HepG2 (cell line): Measurements from ENCODE around the gene AQP6. TPM values are rescaled to one million over a fixed set of nuclear protein-coding genes. Genes with fewer than 3 reads are reported as not detected.

Experiments
- CHD2 ChIP-seq: IDR thresholded peaks from 2 replicates; pipeline ENCODE4 v1.6.1; 2011; ENCODE audit warnings: low read depth, low read length, improper control_type of control experiment
- FOXA3 ChIP-seq: IDR thresholded peaks from 2 replicates; pipeline ENCODE4 v1.6.1; 2016; ENCODE audit warnings: missing genetic modification reagents, missing compliant biosample characterization
- HDAC1 ChIP-seq: sonication (generic); formaldehyde crosslinking; IDR thresholded peaks from 2 replicates; pipeline ENCODE4 v1.5.1; 2020; ENCODE audit warnings: mild to moderate bottlenecking, missing genetic modification reagents
- HDAC2 ChIP-seq: sonication (generic); formaldehyde crosslinking; IDR thresholded peaks from 2 replicates; pipeline ENCODE4 v1.4.0; 2020; ENCODE audit warnings: missing genetic modification reagents
- ISL2 ChIP-seq: sonication (generic); formaldehyde crosslinking; IDR thresholded peaks from 2 replicates; pipeline ENCODE4 v1.5.0; 2020; ENCODE audit warnings: missing genetic modification reagents
- NR2F6 ChIP-seq, 2 experiments: IDR thresholded peaks; 2 replicates each; pipeline ENCODE4 v1.6.1; 2016; ENCODE audit warnings: antibody characterized with exemption in 1 of 2, mild to moderate bottlenecking in 1 of 2
- PHF21A ChIP-seq: sonication (generic); formaldehyde crosslinking; IDR thresholded peaks from 2 replicates; pipeline ENCODE4 v1.5.0; 2020; ENCODE audit warnings: mild to moderate bottlenecking, missing genetic modification reagents
- SALL1 ChIP-seq: sonication (generic); formaldehyde crosslinking; IDR thresholded peaks from 2 replicates; pipeline ENCODE4 v1.8.0; 2022; ENCODE audit warnings: mild to moderate bottlenecking, missing genetic modification reagents
- SP4 ChIP-seq: sonication (generic); formaldehyde crosslinking; IDR thresholded peaks from 2 replicates; pipeline ENCODE4 v1.8.1; 2023; ENCODE audit warnings: mild to moderate bottlenecking, missing genetic modification reagents
- SRF ChIP-seq: IDR thresholded peaks from 2 replicates; pipeline ENCODE4 v1.6.1; 2011; ENCODE audit warnings: mild to moderate bottlenecking, low read depth, low read length, moderate library complexity
- ZBTB34 ChIP-seq: sonication (generic); formaldehyde crosslinking; IDR thresholded peaks from 2 replicates; pipeline ENCODE4 v1.8.0; 2022; ENCODE audit warnings: mild to moderate bottlenecking, missing genetic modification reagents
- ZNF777 ChIP-seq: sonication (generic); formaldehyde crosslinking; IDR thresholded peaks from 2 replicates; pipeline ENCODE4 v1.4.0; 2020; ENCODE audit warnings: missing genetic modification reagents
- polyA plus RNA-seq, 8 experiments: library from polyadenylated mRNA; depleted of rRNA in 3 of 8; stranded (reverse) in 7 of 8; unstranded in 1 of 8; fragments of >200 nt; fragmentation: Illumina TruSeq in 4 of 8; extraction: Trizol in 4 of 8; gene quantifications; 2 replicates each; pipeline versions ENCODE4 v1.2.1 to v1.2.3, GENCODE V29; 2011 to 2016; ENCODE audit warnings: low read depth in 4 of 8, missing spikeins in 1 of 8, mixed read lengths in 1 of 8; ENCODE audit not compliant: insufficient read depth in 1 of 8
- total RNA-seq, 5 experiments: library from RNA; depleted of rRNA; stranded (reverse); fragments of >200 nt; fragmentation: Illumina TruSeq; extraction: Trizol; gene quantifications; 2 replicates each; pipeline ENCODE4 v1.2.3, GENCODE V29; 2016; ENCODE audit warnings: low read depth in 1 of 5
- TF ChIP-seq, protein P1 (sequence below): conservative IDR thresholded peaks from 2 replicates; pipeline ENCODE4 v1.6.1; 2018; ENCODE audit warnings: missing genetic modification reagents
- TF ChIP-seq, protein P2 (sequence below): IDR thresholded peaks from 2 replicates; pipeline ENCODE4 v1.6.1; 2012; ENCODE audit warnings: low read length, improper control_type of control experiment
- TF ChIP-seq, protein P3 (sequence below): sonication (generic); formaldehyde crosslinking; IDR thresholded peaks from 2 replicates; pipeline ENCODE4 v1.8.1; 2022; ENCODE audit warnings: low read depth, mild to moderate bottlenecking, missing genetic modification reagents
- TF ChIP-seq, protein P4 (sequence below): sonication (generic); formaldehyde crosslinking; IDR thresholded peaks from 2 replicates; pipeline ENCODE4 v1.8.1; 2023; ENCODE audit warnings: mild to moderate bottlenecking, missing genetic modification reagents
- TF ChIP-seq, protein P5 (sequence below): IDR thresholded peaks from 2 replicates; pipeline ENCODE4 v1.6.1; 2016

AQP6 gene
- total and polyA plus RNA-seq, 2 of the 13 experiments (the other 11 are each of a cell fraction or from before 2014, with no cell fraction given): 0.32 to 1.3 TPM

DNA sequence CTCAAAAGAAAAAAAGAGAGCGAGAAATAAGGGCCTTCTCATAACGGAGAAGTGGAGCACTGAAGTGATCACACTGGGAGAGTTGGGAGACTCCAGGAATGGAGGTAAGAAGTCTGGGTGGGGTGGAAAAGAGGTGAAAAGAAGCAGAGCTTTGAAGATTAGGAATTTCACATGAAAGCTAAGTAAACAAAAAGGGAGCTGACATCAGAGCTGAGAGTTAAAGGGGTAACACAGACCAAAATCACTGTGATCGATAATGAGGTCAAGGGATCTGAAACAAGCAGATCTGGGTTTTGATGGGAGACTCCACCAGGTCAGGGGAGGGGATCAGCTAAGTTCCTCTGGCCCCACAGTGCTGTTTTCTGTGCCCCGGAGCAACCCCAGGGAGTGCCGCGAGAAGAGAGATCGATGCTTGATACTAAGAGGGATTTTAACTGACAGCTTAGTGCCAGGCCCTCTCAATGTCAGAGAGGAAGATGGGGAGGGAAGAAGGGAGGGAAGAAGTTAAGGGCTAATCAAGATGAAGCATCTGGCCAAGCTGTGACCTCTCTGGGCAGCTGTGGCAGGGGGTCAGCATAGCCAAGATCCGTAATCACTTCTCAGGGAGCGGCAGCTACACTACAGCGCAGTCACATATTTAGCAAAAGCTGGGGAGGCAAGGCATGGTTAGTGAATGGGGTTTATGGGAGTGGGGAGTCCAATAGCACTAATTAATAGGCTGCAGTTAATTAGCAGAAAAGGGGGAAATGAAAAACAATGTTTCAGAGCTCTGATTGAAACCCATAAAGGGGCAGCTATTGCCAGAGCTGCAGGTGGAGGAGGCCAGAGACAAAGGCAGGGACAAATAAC is 8.0 kb downstream of the AQP6 start (continued):
- TF ChIP-seq, protein P1, sequence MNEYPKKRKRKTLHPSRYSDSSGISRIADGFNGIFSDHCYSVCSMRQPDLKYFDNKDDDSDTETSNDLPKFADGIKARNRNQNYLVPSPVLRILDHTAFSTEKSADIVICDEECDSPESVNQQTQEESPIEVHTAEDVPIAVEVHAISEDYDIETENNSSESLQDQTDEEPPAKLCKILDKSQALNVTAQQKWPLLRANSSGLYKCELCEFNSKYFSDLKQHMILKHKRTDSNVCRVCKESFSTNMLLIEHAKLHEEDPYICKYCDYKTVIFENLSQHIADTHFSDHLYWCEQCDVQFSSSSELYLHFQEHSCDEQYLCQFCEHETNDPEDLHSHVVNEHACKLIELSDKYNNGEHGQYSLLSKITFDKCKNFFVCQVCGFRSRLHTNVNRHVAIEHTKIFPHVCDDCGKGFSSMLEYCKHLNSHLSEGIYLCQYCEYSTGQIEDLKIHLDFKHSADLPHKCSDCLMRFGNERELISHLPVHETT (CRISPR knock-in tag): 0 out of 2 replicates have a peak, but pooled peaks have one; percentile 4
- TF ChIP-seq HDAC2 (CRISPR knock-in tag): 0 out of 2 replicates have a peak, but pooled peaks have one; percentile 20
- TF ChIP-seq, protein P2, sequence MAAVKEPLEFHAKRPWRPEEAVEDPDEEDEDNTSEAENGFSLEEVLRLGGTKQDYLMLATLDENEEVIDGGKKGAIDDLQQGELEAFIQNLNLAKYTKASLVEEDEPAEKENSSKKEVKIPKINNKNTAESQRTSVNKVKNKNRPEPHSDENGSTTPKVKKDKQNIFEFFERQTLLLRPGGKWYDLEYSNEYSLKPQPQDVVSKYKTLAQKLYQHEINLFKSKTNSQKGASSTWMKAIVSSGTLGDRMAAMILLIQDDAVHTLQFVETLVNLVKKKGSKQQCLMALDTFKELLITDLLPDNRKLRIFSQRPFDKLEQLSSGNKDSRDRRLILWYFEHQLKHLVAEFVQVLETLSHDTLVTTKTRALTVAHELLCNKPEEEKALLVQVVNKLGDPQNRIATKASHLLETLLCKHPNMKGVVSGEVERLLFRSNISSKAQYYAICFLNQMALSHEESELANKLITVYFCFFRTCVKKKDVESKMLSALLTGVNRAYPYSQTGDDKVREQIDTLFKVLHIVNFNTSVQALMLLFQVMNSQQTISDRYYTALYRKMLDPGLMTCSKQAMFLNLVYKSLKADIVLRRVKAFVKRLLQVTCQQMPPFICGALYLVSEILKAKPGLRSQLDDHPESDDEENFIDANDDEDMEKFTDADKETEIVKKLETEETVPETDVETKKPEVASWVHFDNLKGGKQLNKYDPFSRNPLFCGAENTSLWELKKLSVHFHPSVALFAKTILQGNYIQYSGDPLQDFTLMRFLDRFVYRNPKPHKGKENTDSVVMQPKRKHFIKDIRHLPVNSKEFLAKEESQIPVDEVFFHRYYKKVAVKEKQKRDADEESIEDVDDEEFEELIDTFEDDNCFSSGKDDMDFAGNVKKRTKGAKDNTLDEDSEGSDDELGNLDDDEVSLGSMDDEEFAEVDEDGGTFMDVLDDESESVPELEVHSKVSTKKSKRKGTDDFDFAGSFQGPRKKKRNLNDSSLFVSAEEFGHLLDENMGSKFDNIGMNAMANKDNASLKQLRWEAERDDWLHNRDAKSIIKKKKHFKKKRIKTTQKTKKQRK: no peak
- TF ChIP-seq PHF21A (CRISPR knock-in tag): peak; percentile 65
- TF ChIP-seq, protein P3, sequence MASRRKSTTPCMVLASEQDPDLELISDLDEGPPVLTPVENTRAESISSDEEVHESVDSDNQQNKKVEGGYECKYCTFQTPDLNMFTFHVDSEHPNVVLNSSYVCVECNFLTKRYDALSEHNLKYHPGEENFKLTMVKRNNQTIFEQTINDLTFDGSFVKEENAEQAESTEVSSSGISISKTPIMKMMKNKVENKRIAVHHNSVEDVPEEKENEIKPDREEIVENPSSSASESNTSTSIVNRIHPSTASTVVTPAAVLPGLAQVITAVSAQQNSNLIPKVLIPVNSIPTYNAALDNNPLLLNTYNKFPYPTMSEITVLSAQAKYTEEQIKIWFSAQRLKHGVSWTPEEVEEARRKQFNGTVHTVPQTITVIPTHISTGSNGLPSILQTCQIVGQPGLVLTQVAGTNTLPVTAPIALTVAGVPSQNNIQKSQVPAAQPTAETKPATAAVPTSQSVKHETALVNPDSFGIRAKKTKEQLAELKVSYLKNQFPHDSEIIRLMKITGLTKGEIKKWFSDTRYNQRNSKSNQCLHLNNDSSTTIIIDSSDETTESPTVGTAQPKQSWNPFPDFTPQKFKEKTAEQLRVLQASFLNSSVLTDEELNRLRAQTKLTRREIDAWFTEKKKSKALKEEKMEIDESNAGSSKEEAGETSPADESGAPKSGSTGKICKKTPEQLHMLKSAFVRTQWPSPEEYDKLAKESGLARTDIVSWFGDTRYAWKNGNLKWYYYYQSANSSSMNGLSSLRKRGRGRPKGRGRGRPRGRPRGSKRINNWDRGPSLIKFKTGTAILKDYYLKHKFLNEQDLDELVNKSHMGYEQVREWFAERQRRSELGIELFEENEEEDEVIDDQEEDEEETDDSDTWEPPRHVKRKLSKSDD (CRISPR knock-in tag): no peak
- TF ChIP-seq, protein P4, sequence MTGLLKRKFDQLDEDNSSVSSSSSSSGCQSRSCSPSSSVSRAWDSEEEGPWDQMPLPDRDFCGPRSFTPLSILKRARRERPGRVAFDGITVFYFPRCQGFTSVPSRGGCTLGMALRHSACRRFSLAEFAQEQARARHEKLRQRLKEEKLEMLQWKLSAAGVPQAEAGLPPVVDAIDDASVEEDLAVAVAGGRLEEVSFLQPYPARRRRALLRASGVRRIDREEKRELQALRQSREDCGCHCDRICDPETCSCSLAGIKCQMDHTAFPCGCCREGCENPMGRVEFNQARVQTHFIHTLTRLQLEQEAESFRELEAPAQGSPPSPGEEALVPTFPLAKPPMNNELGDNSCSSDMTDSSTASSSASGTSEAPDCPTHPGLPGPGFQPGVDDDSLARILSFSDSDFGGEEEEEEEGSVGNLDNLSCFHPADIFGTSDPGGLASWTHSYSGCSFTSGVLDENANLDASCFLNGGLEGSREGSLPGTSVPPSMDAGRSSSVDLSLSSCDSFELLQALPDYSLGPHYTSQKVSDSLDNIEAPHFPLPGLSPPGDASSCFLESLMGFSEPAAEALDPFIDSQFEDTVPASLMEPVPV (CRISPR knock-in tag): peak; percentile 63; the same call in 1 of the 2 replicates
- peak; percentile 66; the same call in 1 of the 2 replicates for TF ChIP-seq ISL2
- TF ChIP-seq SRF: no peak
- peak; percentile 85 for TF ChIP-seq CHD2
- peak; percentile 45; the same call in 1 of the 2 replicates for TF ChIP-seq SALL1
- TF ChIP-seq, protein P5, sequence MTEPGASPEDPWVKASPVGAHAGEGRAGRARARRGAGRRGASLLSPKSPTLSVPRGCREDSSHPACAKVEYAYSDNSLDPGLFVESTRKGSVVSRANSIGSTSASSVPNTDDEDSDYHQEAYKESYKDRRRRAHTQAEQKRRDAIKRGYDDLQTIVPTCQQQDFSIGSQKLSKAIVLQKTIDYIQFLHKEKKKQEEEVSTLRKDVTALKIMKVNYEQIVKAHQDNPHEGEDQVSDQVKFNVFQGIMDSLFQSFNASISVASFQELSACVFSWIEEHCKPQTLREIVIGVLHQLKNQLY (CRISPR knock-in tag): no peak
- no peak; the same call in 1 of the 2 replicates for TF ChIP-seq SP4
- TF ChIP-seq HDAC1: 0 out of 2 replicates have a peak, but pooled peaks have one; percentile 17
- peak; percentile 27; the same call in 1 of the 2 replicates for TF ChIP-seq FOXA3
- no peak for TF ChIP-seq ZNF777 (CRISPR knock-in tag)
- peak; percentile 80 for TF ChIP-seq NR2F6 (IDR thresholded peaks at IDR 0.05)
- TF ChIP-seq NR2F6 (CRISPR knock-in tag; IDR thresholded peaks at IDR 0.05): peak; percentile 68
- 0 out of 2 replicates have a peak, but pooled peaks have one; percentile 33 for TF ChIP-seq ZBTB34 (CRISPR knock-in tag)
